T-cell (primary cell): ENCODE data around the gene MEGF8. TPM values are rescaled to one million over a fixed set of nuclear protein-coding genes. Genes with fewer than 3 reads are reported as not detected.

Experiments
- ATAC-seq, 4 experiments: fragments of 200-7000 bp in 3 of 4; fragments of 150-1000 bp in 1 of 4; cut with Tn5 transposase; replicated peaks in 1 of 4; 1 replicate in 3 of 4; 2 replicates in 1 of 4; pipeline ENCODE4 v1.10.0; 2021; ENCODE audit warnings: moderate library complexity in 3 of 4, mild to moderate bottlenecking in 2 of 4, moderate number of reproducible peaks in 1 of 4
- CTCF ChIA-PET, 2 donors: fragments of 300-600 bp; sonication (Branson Sonifier 250); formaldehyde crosslinking; loops; one replicate each; lab custom pipeline; 2022; ENCODE audit warnings: antibody characterized with exemption in 2 of 2; lab: Charles Lee
- POLR2A ChIA-PET, 2 donors: fragments of 300-600 bp; sonication (Branson Sonifier 250); formaldehyde crosslinking; loops; one replicate each; lab custom pipeline; 2022; ENCODE audit warnings: antibody characterized with exemption in 2 of 2; lab: Charles Lee
- DNase-seq, 35 experiments: peaks; one replicate each; pipeline versions ENCODE4 v3.0.0 to v3.0.0-alpha.2; 2013 to 2023
- H3K27ac ChIP-seq: one replicate; pipeline ENCODE4 v1.5.1; 2013; ENCODE audit warnings: low read length
- H3K27me3 ChIP-seq, 2 experiments: replicated peaks in 1 of 2; 1 replicate in 1 of 2; 2 replicates in 1 of 2; pipeline versions ENCODE4 v1.6.1 to v1.7.0; 2013; ENCODE audit warnings: low read length in 1 of 2, mixed read lengths in 1 of 2; ENCODE audit not compliant: control insufficient read depth in 2 of 2, insufficient read depth in 2 of 2; ENCODE audit errors: extremely low read depth in 1 of 2
- H3K36me3 ChIP-seq, 2 donors: 1 replicate in 1 of 2; 2 replicates in 1 of 2; pipeline versions ENCODE4 v1.6.1 to v1.7.0; 2013; ENCODE audit warnings: low read length in 1 of 2; ENCODE audit not compliant: control insufficient read depth in 2 of 2, insufficient read depth in 1 of 2; ENCODE audit errors: extremely low read depth in 1 of 2
- H3K4me1 ChIP-seq, 2 experiments: 1 replicate in 1 of 2; 2 replicates in 1 of 2; pipeline versions ENCODE4 v1.6.1 to v1.7.0; 2013; ENCODE audit warnings: low read length in 2 of 2, mixed read lengths in 1 of 2; ENCODE audit not compliant: insufficient read depth in 2 of 2, control insufficient read depth in 1 of 2; ENCODE audit errors: extremely low read depth in 1 of 2
- H3K4me3 ChIP-seq, 2 donors: 1 replicate in 1 of 2; 2 replicates in 1 of 2; pipeline versions ENCODE4 v1.5.1 to v1.7.0; 2013; ENCODE audit warnings: mild to moderate bottlenecking in 2 of 2, low read length in 1 of 2, moderate library complexity in 1 of 2; ENCODE audit not compliant: control insufficient read depth in 1 of 2; ENCODE audit errors: extremely low read depth in 1 of 2
- H3K9me3 ChIP-seq: 2 replicates; pipeline ENCODE4 v1.7.0; 2013
- H3K27ac Mint-ChIP-seq, 2 donors: one replicate each; pipeline ENCODE4 v1.8.0; 2020 to 2021; ENCODE audit warnings: mild to moderate bottlenecking in 2 of 2, mixed read lengths in 2 of 2
- H3K27me3 Mint-ChIP-seq, 2 donors: one replicate each; pipeline ENCODE4 v1.8.0; 2021 to 2022; ENCODE audit warnings: mixed read lengths in 2 of 2
- H3K36me3 Mint-ChIP-seq: one replicate; pipeline ENCODE4 v1.8.0; 2021; ENCODE audit warnings: mixed read lengths
- H3K4me1 Mint-ChIP-seq, 3 donors: one replicate each; pipeline ENCODE4 v1.8.0; 2020 to 2022; ENCODE audit warnings: mixed read lengths in 3 of 3, mild to moderate bottlenecking in 1 of 3
- H3K4me3 Mint-ChIP-seq, 3 donors: one replicate each; pipeline ENCODE4 v1.8.0; 2020 to 2022; ENCODE audit warnings: mild to moderate bottlenecking in 3 of 3, mixed read lengths in 3 of 3, moderate library complexity in 3 of 3
- H3K9me3 Mint-ChIP-seq, 3 donors: one replicate each; pipeline ENCODE4 v1.8.0; 2020 to 2022; ENCODE audit warnings: mixed read lengths in 3 of 3
- WGBS: methylation state at CpG from one replicate; pipeline ENCODE4 v1.1.5; 2013; ENCODE audit warnings: missing lambda C conversion rate; ENCODE audit not compliant: insufficient coverage; 5-methylcytosine and 5-hydroxymethylcytosine counted together
- total RNA-seq, 35 experiments: library from RNA in 6 of 35; stranded (reverse) in 6 of 35; fragments of 120-200 nt in 1 of 35; gene quantifications; one replicate each; pipeline versions ENCODE4 v1.2.1 to v1.2.4 and lab custom pipeline; 2013 to 2026

The MEGF8 gene
- total RNA-seq, 5 donors from 2014 or later (not counting 1 experiment from before 2014, with no cell fraction given), result 5.2 to 11.4 (median 9.6) TPM

GRCh38 chr19:42293540-42293939, 31.9 kb upstream of the MEGF8 start:
- no peak for DNase-seq
- CTCF ChIA-PET, result no interaction called here
- H3K27ac Mint-ChIP-seq, result no peak overlapping the region
- Histone ChIP-seq H3K27ac (no peak overlapping the region), H3K9me3 (no peaks in the 10 kb centered on the region), H3K36me3 (peaks cover 28 to 65% of the 10 kb centered on the region in 2 donors), H3K4me1 (peaks cover 0 to 26% of the 10 kb centered on the region in 2 experiments), H3K4me3 (no peak overlapping the region), H3K27me3 (no peaks in the 10 kb centered on the region)
- no peaks in the 10 kb centered on the region for H3K9me3 Mint-ChIP-seq
- no peak for ATAC-seq
- no peak overlapping the region for H3K4me3 Mint-ChIP-seq
- H3K27me3 Mint-ChIP-seq, result no peaks in the 10 kb centered on the region
- 91% methylated on average over 15 of the region's 17 CpGs for WGBS
- H3K4me1 Mint-ChIP-seq, result peaks cover 9 to 13% (median 9%) of the 10 kb centered on the region in 3 donors
- POLR2A ChIA-PET, result no interaction called here
- H3K36me3 Mint-ChIP-seq, result peaks cover 10% of the 10 kb centered on the region

- Mint-ChIP-seq H3K4me3 (no peak overlapping the region), H3K36me3 (peaks cover 10% of the 10 kb centered on the region), H3K4me1 (peaks cover 9 to 13% (median 9%) of the 10 kb centered on the region in 3 donors), H3K9me3 (no peaks in the 10 kb centered on the region), H3K27ac (no peak overlapping the region), H3K27me3 (no peaks in the 10 kb centered on the region)
- H3K4me1 ChIP-seq, result peaks cover 0 to 26% of the 10 kb centered on the region in 2 experiments
- POLR2A ChIA-PET, result no interaction called here
- no peak overlapping the region for H3K27ac ChIP-seq
- CTCF ChIA-PET, result no interaction called here
- H3K4me3 ChIP-seq, result no peak overlapping the region
- ATAC-seq (no peak), DNase-seq (no peak)
- WGBS, result 95% methylated on average over 11 of the region's 15 CpGs
- H3K9me3 ChIP-seq, result no peaks in the 10 kb centered on the region
- H3K36me3 ChIP-seq, result peaks cover 27 to 60% of the 10 kb centered on the region in 2 donors
- no peaks in the 10 kb centered on the region for H3K27me3 ChIP-seq
Observed at GRCh38 chr19:42293948-42294347, 31.5 kb upstream of the MEGF8 start.

- H3K36me3 Mint-ChIP-seq, result peaks cover 10% of the 10 kb centered on the region
- peaks cover 20 to 54% of the 10 kb centered on the region in 2 donors for H3K36me3 ChIP-seq
- H3K4me3 ChIP-seq, result no peak overlapping the region
- no peak for ATAC-seq
- no peaks in the 10 kb centered on the region for H3K9me3 ChIP-seq
- no peaks in the 10 kb centered on the region for H3K27me3 Mint-ChIP-seq
- H3K4me3 Mint-ChIP-seq, result no peak overlapping the region
- DNase-seq, result no peak
- no peak overlapping the region for H3K27ac ChIP-seq
- peaks cover 0 to 26% of the 10 kb centered on the region in 2 experiments for H3K4me1 ChIP-seq
- no peaks in the 10 kb centered on the region for H3K27me3 ChIP-seq
- H3K9me3 Mint-ChIP-seq, result no peaks in the 10 kb centered on the region
- CTCF ChIA-PET, result interaction anchor here (0.6 kb wide), 2 partner anchors 27 to 32 kb away, joined by 3 to 7 read pairs; no protein-coding TSS in a partner anchor
- WGBS, result 94% methylated on average over 13 of the region's 24 CpGs
- H3K4me1 Mint-ChIP-seq, result peaks cover 9 to 13% (median 9%) of the 10 kb centered on the region in 3 donors
- H3K27ac Mint-ChIP-seq, result no peak overlapping the region
- POLR2A ChIA-PET, result no interaction called here
Observed at GRCh38 chr19:42294471-42295137, 30.8 kb upstream of the MEGF8 start.

GRCh38 chr19:42295342-42295741, 30.1 kb upstream of the MEGF8 start:
- no peaks in the 10 kb centered on the region for H3K9me3 ChIP-seq
- DNase-seq, result no peak
- H3K4me1 Mint-ChIP-seq, result peaks cover 9 to 13% (median 12%) of the 10 kb centered on the region in 3 donors
- peaks cover 10% of the 10 kb centered on the region for H3K36me3 Mint-ChIP-seq
- peaks cover 18 to 47% of the 10 kb centered on the region in 2 donors for H3K36me3 ChIP-seq
- H3K4me1 ChIP-seq, result peaks cover 0 to 24% of the 10 kb centered on the region in 2 experiments
- 80% methylated on average over 2 of the region's 5 CpGs for WGBS
- H3K27me3 ChIP-seq, result no peaks in the 10 kb centered on the region
- ChIA-PET CTCF (interaction anchor here (0.6 to 1.0 kb wide), 5 partner anchors 27 to 186 kb away, joined by 3 to 12 read pairs (median 7); no protein-coding TSS in a partner anchor), POLR2A (no interaction called here)
- no peak overlapping the region for H3K27ac ChIP-seq
- H3K4me3 Mint-ChIP-seq, result no peak overlapping the region
- no peaks in the 10 kb centered on the region for H3K9me3 Mint-ChIP-seq
- no peak for ATAC-seq
- H3K4me3 ChIP-seq, result no peak overlapping the region
- no peaks in the 10 kb centered on the region for H3K27me3 Mint-ChIP-seq
- no peak overlapping the region for H3K27ac Mint-ChIP-seq

GRCh38 chr19:42295831-42296525, 29.5 kb upstream of the MEGF8 start:
- Mint-ChIP-seq H3K4me3 (no peak overlapping the region), H3K27me3 (no peaks in the 10 kb centered on the region), H3K4me1 (peaks cover 9 to 14% (median 12%) of the 10 kb centered on the region in 3 donors), H3K9me3 (no peaks in the 10 kb centered on the region), H3K36me3 (peaks cover 10% of the 10 kb centered on the region), H3K27ac (peak overlapping the region; percentile 73 to 80)
- Histone ChIP-seq H3K27me3 (no peaks in the 10 kb centered on the region), H3K36me3 (peaks cover 12 to 40% of the 10 kb centered on the region in 2 donors), H3K4me3 (no peak overlapping the region), H3K9me3 (no peaks in the 10 kb centered on the region), H3K27ac (peak overlapping the region; percentile 6), H3K4me1 (peaks cover 0 to 20% of the 10 kb centered on the region in 2 experiments)
- DNase-seq (peak; percentile 66 to 94 (median 85)), ATAC-seq (peak; percentile 83 to 93 (median 84))
- WGBS, result 98% methylated on average over 5 of the region's 6 CpGs
- ChIA-PET POLR2A (no interaction called here), CTCF (interaction anchor here (0.6 to 1.1 kb wide), 7 partner anchors 156 to 190 kb away, joined by 3 to 12 read pairs (median 3); partner anchors contain the start of gene POU2F2 (in 1 of the 2))

GRCh38 chr19:42297039-42297438, 28.4 kb upstream of the MEGF8 start:
- Mint-ChIP-seq H3K9me3 (no peaks in the 10 kb centered on the region), H3K27me3 (no peaks in the 10 kb centered on the region), H3K4me3 (no peak overlapping the region), H3K4me1 (peaks cover 13 to 16% (median 16%) of the 10 kb centered on the region in 3 donors), H3K36me3 (peaks cover 5% of the 10 kb centered on the region), H3K27ac (peak overlapping the region in 1 of 2 donors; percentile 11)
- Histone ChIP-seq H3K27ac (no peak overlapping the region), H3K27me3 (no peaks in the 10 kb centered on the region), H3K9me3 (no peaks in the 10 kb centered on the region), H3K36me3 (peaks cover 9 to 33% of the 10 kb centered on the region in 2 donors), H3K4me3 (no peak overlapping the region), H3K4me1 (peaks cover 4 to 19% of the 10 kb centered on the region in 2 experiments)
- DNase-seq (no peak), ATAC-seq (no peak)
- 96% methylated on average over 9 of the region's 15 CpGs for WGBS
- ChIA-PET POLR2A (no interaction called here), CTCF (interaction anchor here in 1 of 2 donors (1.0 to 1.1 kb wide), 2 partner anchors 165 to 187 kb away, joined by 3 to 7 read pairs; partner anchors contain the start of gene POU2F2)
